ENCODE data around the gene WAPL. TPM values are rescaled to one million over a fixed set of nuclear protein-coding genes. Genes with fewer than 3 reads are reported as not detected.

The WAPL gene
- total and polyA plus RNA-seq, 8 donors, result 28.2 to 48.0 (median 44.3) TPM

GRCh38 chr10:86556933-86557649 is 35.5 kb upstream of the WAPL start:
- Histone ChIP-seq H3K36me3 (no peaks in the 10 kb centered on the region), H3K27me3 (no peaks in the 10 kb centered on the region), H3K27ac (no peak overlapping the region), H3K9me3 (no peaks in the 10 kb centered on the region), H3K4me3 (no peak overlapping the region), H3K4me1 (no peaks in the 10 kb centered on the region)
- no peak for ATAC-seq
- intact Hi-C loops (cut with DNase I), result no loop called here
- no peak for DNase-seq
- no peak for TF ChIP-seq CTCF (IDR thresholded peaks at IDR 0.05)

DNA sequence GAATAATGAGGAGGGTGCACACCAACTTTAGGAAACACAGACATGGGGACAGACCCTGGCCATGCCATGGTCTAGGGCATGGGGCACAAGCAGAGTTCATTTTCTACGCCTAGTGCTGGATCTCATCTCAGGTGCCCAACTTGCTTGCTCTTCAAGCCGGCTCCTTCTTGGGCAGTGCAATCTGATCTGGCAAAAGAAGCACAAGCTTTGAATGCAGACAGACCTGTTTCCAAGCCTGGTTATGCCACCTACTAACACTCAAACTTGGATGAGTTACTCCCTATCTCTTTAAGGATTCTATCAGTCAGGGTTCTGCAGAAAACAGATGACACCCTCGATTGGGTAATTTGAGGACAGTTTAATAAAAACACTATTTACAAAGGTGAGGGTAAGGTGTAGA is 34.9 kb upstream of the WAPL start:
- no peak for ATAC-seq

DNA sequence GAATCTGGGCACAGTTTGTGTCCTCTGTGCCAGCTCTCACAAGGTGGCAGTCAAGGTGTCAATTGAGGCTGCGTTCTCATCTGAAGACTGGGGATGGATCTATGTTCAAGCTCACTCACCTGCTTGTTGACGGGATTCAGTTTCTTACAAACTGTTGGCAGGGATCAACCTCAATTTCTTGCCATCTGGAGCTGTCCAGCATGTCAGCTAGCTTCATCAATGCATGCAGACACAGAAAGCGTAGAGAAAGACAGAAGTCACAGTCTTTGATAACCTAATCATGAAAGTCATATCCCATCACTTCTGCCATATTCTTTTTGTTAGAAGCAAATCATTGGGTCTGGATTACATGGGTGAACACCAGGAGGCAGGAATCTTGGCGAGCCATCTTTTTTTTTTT is 32.0 kb upstream of the WAPL start:
- Histone ChIP-seq H3K4me3 (no peak overlapping the region), H3K27ac (no peak overlapping the region), H3K27me3 (no peaks in the 10 kb centered on the region), H3K9me3 (no peaks in the 10 kb centered on the region), H3K4me1 (no peaks in the 10 kb centered on the region), H3K36me3 (no peaks in the 10 kb centered on the region)
- intact Hi-C loops (cut with DNase I), result no loop called here
- DNase-seq, result no peak
- no peak for ATAC-seq
- no peak for TF ChIP-seq CTCF (IDR thresholded peaks at IDR 0.05)

More for the DNA sequence above, 34.9 kb upstream of the WAPL start:
- H3K27ac ChIP-seq, result no peak overlapping the region
- H3K4me3 ChIP-seq, result no peak overlapping the region
- DNase-seq, result no peak
- H3K4me1 ChIP-seq, result no peaks in the 10 kb centered on the region
- TF ChIP-seq CTCF (IDR thresholded peaks at IDR 0.05), result no peak
- intact Hi-C loops (cut with DNase I), result no loop called here
- H3K27me3 ChIP-seq, result no peaks in the 10 kb centered on the region
- no peaks in the 10 kb centered on the region for H3K9me3 ChIP-seq
- no peaks in the 10 kb centered on the region for H3K36me3 ChIP-seq

GRCh38 chr10:86553213-86553612 is 31.6 kb upstream of the WAPL start:
- ATAC-seq, result no peak
- H3K4me1 ChIP-seq, result no peaks in the 10 kb centered on the region
- no peak for TF ChIP-seq CTCF (IDR thresholded peaks at IDR 0.05)
- no peak overlapping the region for H3K4me3 ChIP-seq
- H3K27ac ChIP-seq, result no peak overlapping the region
- H3K36me3 ChIP-seq, result no peaks in the 10 kb centered on the region
- no peaks in the 10 kb centered on the region for H3K9me3 ChIP-seq
- no peaks in the 10 kb centered on the region for H3K27me3 ChIP-seq
- DNase-seq, result no peak
- intact Hi-C loops (cut with DNase I), result no loop called here

DNA sequence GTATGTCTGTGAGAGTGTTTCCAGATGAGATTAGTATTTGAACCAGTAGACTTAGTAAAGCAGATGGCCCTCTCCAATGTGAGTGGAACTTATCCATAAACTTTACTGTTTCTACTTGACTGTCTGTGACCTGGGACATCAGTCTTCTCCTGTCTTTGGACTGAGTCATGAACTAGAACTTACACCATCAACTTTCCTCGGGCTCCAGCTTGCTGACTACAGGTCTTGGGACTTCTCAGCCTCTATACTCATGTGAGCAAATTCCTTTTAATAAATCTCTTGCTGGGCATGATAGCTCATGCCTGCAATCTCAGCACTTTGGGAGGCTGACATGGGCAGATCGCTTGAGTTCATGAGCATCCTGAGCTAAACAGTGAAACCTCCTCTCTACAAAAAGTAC is 25.7 kb upstream of the WAPL start:
- no peaks in the 10 kb centered on the region for H3K4me1 ChIP-seq
- H3K27ac ChIP-seq, result no peak overlapping the region
- no peak for DNase-seq
- H3K36me3 ChIP-seq, result no peaks in the 10 kb centered on the region
- no peak for ATAC-seq
- intact Hi-C loops (cut with DNase I), result no loop called here
- H3K4me3 ChIP-seq, result no peak overlapping the region
- no peak for TF ChIP-seq CTCF (IDR thresholded peaks at IDR 0.05)
- no peaks in the 10 kb centered on the region for H3K9me3 ChIP-seq
- no peaks in the 10 kb centered on the region for H3K27me3 ChIP-seq

Data from left lung (tissue), 10 donors.